Neuron (in vitro differentiated cells): Measurements from ENCODE around the gene PODXL2.

Source experiments
- H2AFZ ChIP-seq: one replicate; pipeline ENCODE4 v1.6.1; 2013; ENCODE audit warnings: low read depth, mild to moderate bottlenecking, inconsistent platforms, low read length, moderate library complexity
- H3K27me3 ChIP-seq: one replicate; pipeline ENCODE4 v1.6.1; 2013; ENCODE audit warnings: low read length; ENCODE audit not compliant: insufficient read depth
- H3K36me3 ChIP-seq: one replicate; pipeline ENCODE4 v1.6.1; 2013; ENCODE audit warnings: low read length; ENCODE audit not compliant: insufficient read depth
- H3K4me1 ChIP-seq: one replicate; pipeline ENCODE4 v1.6.1; 2013; ENCODE audit warnings: low read length; ENCODE audit not compliant: insufficient read depth
- H3K4me3 ChIP-seq: 2 replicates; pipeline ENCODE4 v1.5.1; 2013; ENCODE audit warnings: mild to moderate bottlenecking, low read length, moderate library complexity
- H3K9me3 ChIP-seq: one replicate; pipeline ENCODE4 v1.6.1; 2013; ENCODE audit warnings: low read length

Gene PODXL2

GRCh38 chr3:127628426-127628787 lies 578 bp upstream of the PODXL2 start:
- Histone ChIP-seq H3K36me3 (no peaks in the 10 kb centered on the region), H3K9me3 (no peaks in the 10 kb centered on the region), H3K4me1 (peaks cover 20% of the 10 kb centered on the region), H2AFZ (no peak overlapping the region), H3K4me3 (peak overlapping the region; percentile 28), H3K27me3 (no peaks in the 10 kb centered on the region)

- H2AFZ ChIP-seq: peak overlapping the region; percentile 62
- H3K27me3 ChIP-seq: no peaks in the 10 kb centered on the region
- peak overlapping the region; percentile 82 for H3K4me3 ChIP-seq
- no peaks in the 10 kb centered on the region for H3K36me3 ChIP-seq
- H3K9me3 ChIP-seq: no peaks in the 10 kb centered on the region
- peaks cover 20% of the 10 kb centered on the region for H3K4me1 ChIP-seq
These were observed 750 bp downstream of the PODXL2 start for GRCh38 chr3:127629467-127630403.

- H3K9me3 ChIP-seq: no peaks in the 10 kb centered on the region
- no peak overlapping the region for H3K4me3 ChIP-seq
- no peaks in the 10 kb centered on the region for H3K36me3 ChIP-seq
- no peak overlapping the region for H2AFZ ChIP-seq
- H3K27me3 ChIP-seq: no peaks in the 10 kb centered on the region
- peaks cover 20% of the 10 kb centered on the region for H3K4me1 ChIP-seq
These were observed 2.1 kb downstream of the PODXL2 start for GRCh38 chr3:127630811-127631714.

- Histone ChIP-seq H3K4me3 (no peak overlapping the region), H3K27me3 (no peaks in the 10 kb centered on the region), H3K9me3 (no peaks in the 10 kb centered on the region), H3K4me1 (peaks cover 20% of the 10 kb centered on the region), H2AFZ (no peak overlapping the region), H3K36me3 (no peaks in the 10 kb centered on the region)
These were observed 3.2 kb downstream of the PODXL2 start for GRCh38 chr3:127632035-127632820.

- H2AFZ ChIP-seq: no peak overlapping the region
- peaks cover 19% of the 10 kb centered on the region for H3K4me1 ChIP-seq
- H3K27me3 ChIP-seq: no peaks in the 10 kb centered on the region
- H3K4me3 ChIP-seq: no peak overlapping the region
- H3K36me3 ChIP-seq: peaks cover 7% of the 10 kb centered on the region
- no peaks in the 10 kb centered on the region for H3K9me3 ChIP-seq
These were observed 5.7 kb downstream of the PODXL2 start for GRCh38 chr3:127634653-127635052.

- Histone ChIP-seq H3K27me3 (no peaks in the 10 kb centered on the region), H2AFZ (no peak overlapping the region), H3K36me3 (peaks cover 19% of the 10 kb centered on the region), H3K9me3 (no peaks in the 10 kb centered on the region), H3K4me1 (peaks cover 2% of the 10 kb centered on the region), H3K4me3 (no peak overlapping the region)
These were observed 8.6 kb downstream of the PODXL2 start for GRCh38 chr3:127637546-127637945.

- no peak overlapping the region for H2AFZ ChIP-seq
- no peaks in the 10 kb centered on the region for H3K27me3 ChIP-seq
- no peak overlapping the region for H3K4me3 ChIP-seq
- no peaks in the 10 kb centered on the region for H3K9me3 ChIP-seq
- peaks cover 23% of the 10 kb centered on the region for H3K36me3 ChIP-seq
- H3K4me1 ChIP-seq: peaks cover 2% of the 10 kb centered on the region
These were observed 9.0 kb downstream of the PODXL2 start for GRCh38 chr3:127637971-127638370.

GRCh38 chr3:127639173-127640041 lies 10.4 kb downstream of the PODXL2 start:
- Histone ChIP-seq H3K4me3 (no peak overlapping the region), H2AFZ (no peak overlapping the region), H3K4me1 (peaks cover 2% of the 10 kb centered on the region), H3K9me3 (no peaks in the 10 kb centered on the region), H3K27me3 (no peaks in the 10 kb centered on the region), H3K36me3 (peaks cover 29% of the 10 kb centered on the region)

- peaks cover 2% of the 10 kb centered on the region for H3K4me1 ChIP-seq
- H3K27me3 ChIP-seq: no peaks in the 10 kb centered on the region
- H3K4me3 ChIP-seq: no peak overlapping the region
- peaks cover 35% of the 10 kb centered on the region for H3K36me3 ChIP-seq
- no peak overlapping the region for H2AFZ ChIP-seq
- H3K9me3 ChIP-seq: no peaks in the 10 kb centered on the region
These were observed 11.0 kb downstream of the PODXL2 start for GRCh38 chr3:127640042-127640355.

GRCh38 chr3:127644641-127645370 lies 15.8 kb downstream of the PODXL2 start:
- no peak overlapping the region for H2AFZ ChIP-seq
- H3K36me3 ChIP-seq: peaks cover 52% of the 10 kb centered on the region
- no peak overlapping the region for H3K4me3 ChIP-seq
- H3K9me3 ChIP-seq: no peaks in the 10 kb centered on the region
- no peaks in the 10 kb centered on the region for H3K27me3 ChIP-seq
- H3K4me1 ChIP-seq: no peaks in the 10 kb centered on the region

- Histone ChIP-seq H3K27me3 (no peaks in the 10 kb centered on the region), H3K4me1 (no peaks in the 10 kb centered on the region), H3K9me3 (no peaks in the 10 kb centered on the region), H2AFZ (no peak overlapping the region), H3K36me3 (peaks cover 50% of the 10 kb centered on the region), H3K4me3 (no peak overlapping the region)
These were observed 16.5 kb downstream of the PODXL2 start for GRCh38 chr3:127645371-127646015.
